ENCODE data around the gene PDGFC.

PDGFC gene

DNA sequence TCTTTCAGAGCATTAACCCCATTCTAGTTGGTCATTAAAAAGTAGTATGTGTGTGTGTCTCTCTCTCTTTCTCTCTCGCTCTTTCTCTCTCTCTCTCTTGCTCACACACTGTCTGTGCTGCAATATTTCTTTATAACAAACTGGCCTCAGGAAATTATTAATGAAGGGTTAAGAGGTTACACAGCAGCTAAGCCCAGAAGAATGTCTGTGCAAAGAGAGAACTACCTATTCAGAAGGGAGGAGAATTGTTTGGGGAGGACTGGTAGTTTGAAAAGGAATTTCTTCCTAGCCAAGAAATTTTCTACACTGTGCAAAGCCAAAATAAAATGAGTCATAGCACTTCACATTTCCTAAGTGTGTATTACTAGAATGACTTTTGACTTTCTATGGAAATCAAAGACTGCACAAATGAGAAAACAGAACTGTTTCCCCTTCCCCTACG is 22.2 kb downstream of the PDGFC start:
- no peaks in the 10 kb centered on the region for H3K27me3 ChIP-seq (ENCODE audit: control insufficient read depth, insufficient read depth, low read length)
- peak overlapping the region; percentile 44 for H3K9ac ChIP-seq (ENCODE audit: low read depth, low read length)
- H3K4me2 ChIP-seq (ENCODE audit: low read length) = peak overlapping the region; percentile 76
- no peaks in the 10 kb centered on the region for H3K9me3 ChIP-seq (replicated peaks; ENCODE audit: low read length)
- H3K36me3 ChIP-seq (ENCODE audit: insufficient read depth, low read length) = peaks cover 4% of the 10 kb centered on the region
- H3K4me3 ChIP-seq (ENCODE audit: low read length) = peak overlapping the region; percentile 31
- H3K4me1 ChIP-seq (ENCODE audit: control insufficient read depth, insufficient read depth, low read length) = peaks cover 92% of the 10 kb centered on the region

DNA sequence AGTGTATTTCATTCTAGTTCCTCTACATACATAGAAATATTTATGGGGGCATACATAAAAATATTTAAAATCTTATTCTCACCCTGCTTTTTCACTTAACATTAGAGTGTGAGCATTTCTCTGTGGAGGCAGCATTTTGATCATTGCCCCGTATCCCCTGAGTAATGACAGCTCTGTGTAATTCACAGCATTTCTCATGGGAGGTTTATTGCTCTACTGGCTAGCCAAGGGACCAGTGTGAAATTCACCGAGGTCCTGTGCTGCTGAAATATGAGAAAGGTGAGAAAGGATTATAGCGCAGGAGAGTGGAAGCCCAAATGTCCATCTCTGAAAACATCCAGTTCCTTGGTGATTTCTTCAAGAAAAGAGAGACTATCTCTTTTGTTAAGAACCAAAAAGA is 22.9 kb downstream of the PDGFC start:
- H3K9ac ChIP-seq (ENCODE audit: low read depth, low read length) = peak overlapping the region; percentile 42
- H3K27me3 ChIP-seq (ENCODE audit: control insufficient read depth, insufficient read depth, low read length) = no peaks in the 10 kb centered on the region
- peak overlapping the region; percentile 24 for H3K4me3 ChIP-seq (ENCODE audit: low read length)
- peaks cover under 1% of the 10 kb centered on the region for H3K36me3 ChIP-seq (ENCODE audit: insufficient read depth, low read length)
- no peaks in the 10 kb centered on the region for H3K9me3 ChIP-seq (replicated peaks; ENCODE audit: low read length)
- H3K4me1 ChIP-seq (ENCODE audit: control insufficient read depth, insufficient read depth, low read length) = peaks cover 93% of the 10 kb centered on the region
- peak overlapping the region; percentile 76 for H3K4me2 ChIP-seq (ENCODE audit: low read length)

DNA sequence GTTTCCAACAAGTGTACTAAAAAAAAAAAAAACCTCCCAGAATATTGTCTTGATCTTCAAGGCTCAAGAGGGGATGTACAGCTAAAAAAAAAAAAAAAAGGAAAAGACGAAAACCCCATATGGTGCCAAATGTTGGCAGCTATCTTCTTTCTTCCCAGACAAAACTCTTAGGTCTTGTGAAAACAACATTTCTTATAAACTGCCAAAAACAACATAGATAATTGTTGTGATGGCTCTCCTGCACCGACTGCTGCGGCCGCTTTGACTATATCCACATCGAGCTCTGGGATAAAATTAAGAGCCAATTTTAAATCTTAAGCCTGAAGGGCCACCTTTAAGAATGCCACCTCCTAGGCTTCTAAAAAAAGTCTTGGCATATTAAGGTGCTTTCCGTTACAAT is 23.5 kb downstream of the PDGFC start:
- H3K9ac ChIP-seq (ENCODE audit: low read depth, low read length) = peak overlapping the region; percentile 42
- H3K4me1 ChIP-seq (ENCODE audit: control insufficient read depth, insufficient read depth, low read length) = peaks cover 95% of the 10 kb centered on the region
- H3K9me3 ChIP-seq (replicated peaks; ENCODE audit: low read length) = no peaks in the 10 kb centered on the region
- H3K4me2 ChIP-seq (ENCODE audit: low read length) = peak overlapping the region; percentile 76
- H3K27me3 ChIP-seq (ENCODE audit: control insufficient read depth, insufficient read depth, low read length) = no peaks in the 10 kb centered on the region
- no peaks in the 10 kb centered on the region for H3K36me3 ChIP-seq (ENCODE audit: insufficient read depth, low read length)
- H3K4me3 ChIP-seq (ENCODE audit: low read length) = no peak overlapping the region

DNA sequence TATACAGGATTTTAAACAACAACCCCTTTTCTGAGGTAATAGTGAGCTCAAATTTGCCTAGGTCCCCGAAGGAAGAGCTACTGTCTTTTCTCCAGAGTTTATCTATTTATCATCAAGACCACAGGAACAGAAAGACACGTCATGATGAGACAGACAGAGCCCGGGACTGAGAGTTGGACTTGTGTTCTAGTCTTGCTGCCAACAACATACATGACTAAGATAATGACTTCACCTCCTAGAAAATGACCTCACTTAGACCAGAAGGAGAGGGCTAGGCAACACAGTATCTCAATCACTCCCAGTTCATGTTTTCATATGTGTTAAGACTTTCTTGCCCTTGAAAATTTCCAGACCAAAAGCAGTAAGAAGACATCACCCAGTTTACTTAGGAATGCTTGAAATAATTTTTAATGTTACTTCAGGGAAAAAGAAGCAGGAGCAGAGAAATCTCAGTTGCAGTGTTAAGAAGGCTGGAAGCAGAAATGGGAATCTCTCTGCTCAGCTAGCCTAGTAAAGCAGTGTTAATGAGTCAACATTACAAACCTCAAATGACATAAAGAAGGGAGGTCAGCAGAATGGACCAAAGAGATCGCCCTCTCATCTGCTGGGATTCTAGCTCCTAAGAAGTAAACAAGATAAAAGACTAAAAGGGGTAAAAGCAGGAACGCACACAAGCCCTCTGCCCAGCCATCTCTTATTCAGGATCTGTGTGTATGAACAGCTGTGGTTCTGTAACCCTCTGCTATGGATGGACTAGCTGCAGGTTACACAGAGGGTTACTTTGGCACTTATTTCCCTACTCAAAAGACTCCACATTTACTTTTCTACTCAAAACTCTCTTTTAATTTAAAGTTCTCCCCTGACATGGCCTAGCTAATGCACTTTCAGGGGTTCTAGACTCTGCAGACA is 24.8 kb downstream of the PDGFC start:
- Histone ChIP-seq H3K9me3 (replicated peaks; ENCODE audit: low read length) (no peaks in the 10 kb centered on the region), H3K27me3 (ENCODE audit: control insufficient read depth, insufficient read depth, low read length) (no peaks in the 10 kb centered on the region), H3K4me1 (ENCODE audit: control insufficient read depth, insufficient read depth, low read length) (peaks cover 91% of the 10 kb centered on the region), H3K4me3 (ENCODE audit: low read length) (peak overlapping the region; percentile 38), H3K4me2 (ENCODE audit: low read length) (peak overlapping the region; percentile 76), H3K36me3 (ENCODE audit: insufficient read depth, low read length) (no peaks in the 10 kb centered on the region), H3K9ac (ENCODE audit: low read depth, low read length) (peak overlapping the region; percentile 70)

DNA sequence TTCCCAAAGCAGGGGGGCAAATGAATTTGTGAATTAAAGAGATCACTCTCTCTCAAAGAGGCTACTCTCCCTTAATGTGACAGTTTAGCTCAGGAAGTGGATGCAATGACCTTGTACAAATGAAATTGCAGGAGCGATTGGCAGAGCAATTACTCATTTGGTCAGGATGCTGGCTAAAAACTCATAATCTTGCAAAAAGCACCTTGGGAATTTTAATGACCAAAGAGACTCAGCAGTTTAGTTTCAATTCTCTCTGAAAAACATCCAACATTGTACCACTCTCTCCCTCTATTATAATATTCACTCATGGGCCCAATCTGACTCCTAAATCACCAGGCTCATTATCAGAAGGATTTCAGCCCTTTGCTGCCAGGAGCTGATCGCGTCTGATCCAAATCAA is 26.1 kb downstream of the PDGFC start:
- peak overlapping the region; percentile 65 for H3K4me2 ChIP-seq (ENCODE audit: low read length)
- peak overlapping the region; percentile 2 for H3K4me3 ChIP-seq (ENCODE audit: low read length)
- H3K27me3 ChIP-seq (ENCODE audit: control insufficient read depth, insufficient read depth, low read length) = no peaks in the 10 kb centered on the region
- H3K9me3 ChIP-seq (replicated peaks; ENCODE audit: low read length) = no peaks in the 10 kb centered on the region
- H3K4me1 ChIP-seq (ENCODE audit: control insufficient read depth, insufficient read depth, low read length) = peaks cover 91% of the 10 kb centered on the region
- H3K36me3 ChIP-seq (ENCODE audit: insufficient read depth, low read length) = no peaks in the 10 kb centered on the region
- peak overlapping the region; percentile 69 for H3K9ac ChIP-seq (ENCODE audit: low read depth, low read length)

DNA sequence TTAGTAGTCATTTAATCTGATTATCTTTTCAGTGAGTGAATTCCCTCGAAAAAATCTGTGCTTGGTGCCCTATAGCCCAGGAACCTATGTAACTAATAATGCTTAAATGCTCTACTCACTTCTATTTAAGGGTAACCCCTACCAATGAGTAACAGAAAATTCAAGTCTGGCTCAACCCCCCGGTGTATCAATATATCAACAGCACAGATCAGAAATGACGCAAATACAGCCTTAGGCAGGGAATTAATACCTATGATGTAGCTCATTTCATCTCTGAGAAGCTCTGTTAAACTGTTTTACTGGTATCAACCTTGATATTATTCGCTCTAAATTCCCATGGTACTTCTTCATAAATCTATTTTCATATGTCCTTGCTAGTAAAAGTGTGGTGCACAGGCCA is 28.6 kb downstream of the PDGFC start:
- Histone ChIP-seq H3K9ac (ENCODE audit: low read depth, low read length) (no peak overlapping the region), H3K4me3 (ENCODE audit: low read length) (no peak overlapping the region), H3K36me3 (ENCODE audit: insufficient read depth, low read length) (no peaks in the 10 kb centered on the region), H3K9me3 (replicated peaks; ENCODE audit: low read length) (no peaks in the 10 kb centered on the region), H3K27me3 (ENCODE audit: control insufficient read depth, insufficient read depth, low read length) (no peaks in the 10 kb centered on the region), H3K4me1 (ENCODE audit: control insufficient read depth, insufficient read depth, low read length) (peaks cover 84% of the 10 kb centered on the region), H3K4me2 (ENCODE audit: low read length) (peak overlapping the region; percentile 43)

DNA sequence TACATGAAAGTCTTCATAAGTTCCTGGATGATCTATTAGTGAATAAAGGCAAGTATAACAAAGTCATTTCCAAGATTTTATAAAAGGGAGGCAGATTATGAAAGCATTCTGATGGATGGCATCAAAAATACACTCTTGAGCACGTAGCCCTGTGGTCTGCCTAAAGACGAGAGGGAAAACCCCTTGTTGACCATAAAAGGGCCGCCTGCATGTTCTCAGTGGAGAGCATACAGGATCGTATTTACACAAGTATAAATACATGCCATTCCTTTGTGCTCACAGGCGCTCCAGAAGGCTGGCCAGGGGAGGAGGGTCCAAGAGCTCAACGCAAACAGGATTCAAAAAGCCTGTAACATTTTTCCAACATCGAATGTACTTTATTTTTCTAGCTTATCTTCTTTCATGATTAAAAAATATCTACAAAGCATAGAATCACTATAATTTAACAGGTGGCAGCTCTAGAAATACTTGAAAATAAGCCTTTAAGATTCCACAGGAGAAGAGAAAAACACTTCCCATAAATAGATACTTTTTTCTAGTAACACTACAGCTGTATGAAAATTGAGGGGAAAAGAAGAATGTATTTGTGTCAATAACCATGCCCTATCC is 29.6 kb downstream of the PDGFC start:
- H3K36me3 ChIP-seq (ENCODE audit: insufficient read depth, low read length) = no peaks in the 10 kb centered on the region
- H3K27me3 ChIP-seq (ENCODE audit: control insufficient read depth, insufficient read depth, low read length) = no peaks in the 10 kb centered on the region
- no peak overlapping the region for H3K4me3 ChIP-seq (ENCODE audit: low read length)
- peak overlapping the region; percentile 61 for H3K9ac ChIP-seq (ENCODE audit: low read depth, low read length)
- peaks cover 74% of the 10 kb centered on the region for H3K4me1 ChIP-seq (ENCODE audit: control insufficient read depth, insufficient read depth, low read length)
- no peaks in the 10 kb centered on the region for H3K9me3 ChIP-seq (replicated peaks; ENCODE audit: low read length)
- peak overlapping the region; percentile 71 for H3K4me2 ChIP-seq (ENCODE audit: low read length)

DNA sequence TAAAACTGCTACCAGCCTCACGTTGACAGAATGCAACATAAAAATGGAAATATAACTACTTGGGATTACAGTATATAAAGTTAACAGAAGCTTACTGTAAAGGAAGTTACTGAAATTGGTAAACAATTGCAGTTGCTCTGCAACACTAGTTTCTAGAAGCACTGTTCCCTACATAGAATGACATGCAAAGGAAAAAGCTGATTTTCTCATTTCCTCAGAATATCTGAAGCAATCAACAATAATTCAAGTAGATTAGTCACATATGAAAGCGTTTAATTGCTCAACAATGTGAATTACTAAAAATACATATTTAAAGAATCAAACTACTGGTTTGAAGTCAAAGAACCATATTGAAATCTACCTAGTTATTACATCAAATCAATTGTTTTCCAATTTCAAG is 31.8 kb downstream of the PDGFC start:
- no peak overlapping the region for H3K4me3 ChIP-seq (ENCODE audit: low read length)
- H3K4me2 ChIP-seq (ENCODE audit: low read length) = peak overlapping the region; percentile 5
- H3K9ac ChIP-seq (ENCODE audit: low read depth, low read length) = no peak overlapping the region
- H3K4me1 ChIP-seq (ENCODE audit: control insufficient read depth, insufficient read depth, low read length) = peaks cover 56% of the 10 kb centered on the region
- H3K9me3 ChIP-seq (replicated peaks; ENCODE audit: low read length) = no peaks in the 10 kb centered on the region
- H3K36me3 ChIP-seq (ENCODE audit: insufficient read depth, low read length) = peaks cover 6% of the 10 kb centered on the region
- H3K27me3 ChIP-seq (ENCODE audit: control insufficient read depth, insufficient read depth, low read length) = no peaks in the 10 kb centered on the region

DNA sequence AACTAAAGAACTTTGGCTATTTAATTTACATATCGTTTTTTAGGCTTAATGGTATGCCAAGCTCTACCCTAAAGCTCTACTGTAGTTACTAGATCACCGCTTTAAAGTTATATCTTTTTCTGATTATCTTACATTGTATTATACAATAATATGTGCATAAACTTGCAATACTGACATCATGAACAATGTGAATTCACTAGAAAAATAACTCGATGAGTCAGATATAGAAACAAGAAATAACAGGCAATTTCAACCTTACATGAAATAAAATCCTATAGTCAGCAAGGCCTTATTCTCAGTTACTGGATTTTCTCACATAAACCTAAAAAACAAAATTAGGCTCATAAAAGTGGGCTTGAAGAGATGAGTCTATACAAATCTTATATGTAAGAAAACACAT is 32.5 kb downstream of the PDGFC start:
- Histone ChIP-seq H3K4me2 (ENCODE audit: low read length) (peak overlapping the region; percentile 5), H3K36me3 (ENCODE audit: insufficient read depth, low read length) (peaks cover 6% of the 10 kb centered on the region), H3K9me3 (replicated peaks; ENCODE audit: low read length) (no peaks in the 10 kb centered on the region), H3K27me3 (ENCODE audit: control insufficient read depth, insufficient read depth, low read length) (no peaks in the 10 kb centered on the region), H3K9ac (ENCODE audit: low read depth, low read length) (no peak overlapping the region), H3K4me1 (ENCODE audit: control insufficient read depth, insufficient read depth, low read length) (peaks cover 52% of the 10 kb centered on the region), H3K4me3 (ENCODE audit: low read length) (no peak overlapping the region)

DNA sequence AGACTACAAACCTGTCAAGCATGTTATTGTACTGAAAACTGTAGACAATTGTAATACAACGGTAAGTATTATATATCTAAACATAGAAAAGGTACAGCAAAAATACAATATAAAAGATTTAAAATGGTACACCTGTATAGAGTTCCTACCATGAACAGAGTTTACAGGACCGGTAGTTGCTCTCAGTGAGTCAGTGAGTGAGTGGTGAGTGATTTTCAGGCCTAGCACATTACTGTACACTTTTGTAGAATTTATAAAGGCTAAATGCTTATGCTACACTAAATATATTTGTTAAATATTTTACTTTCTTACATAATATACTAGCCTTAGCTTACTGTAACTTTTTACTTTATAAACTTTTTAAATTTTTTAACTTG is 37.4 kb downstream of the PDGFC start:
- Histone ChIP-seq H3K9me3 (replicated peaks; ENCODE audit: low read length) (no peaks in the 10 kb centered on the region), H3K4me3 (ENCODE audit: low read length) (no peak overlapping the region), H3K4me2 (ENCODE audit: low read length) (no peak overlapping the region), H3K36me3 (ENCODE audit: insufficient read depth, low read length) (peaks cover 6% of the 10 kb centered on the region), H3K4me1 (ENCODE audit: control insufficient read depth, insufficient read depth, low read length) (peaks cover 38% of the 10 kb centered on the region), H3K27me3 (ENCODE audit: control insufficient read depth, insufficient read depth, low read length) (no peaks in the 10 kb centered on the region), H3K9ac (ENCODE audit: low read depth, low read length) (no peak overlapping the region)

DNA sequence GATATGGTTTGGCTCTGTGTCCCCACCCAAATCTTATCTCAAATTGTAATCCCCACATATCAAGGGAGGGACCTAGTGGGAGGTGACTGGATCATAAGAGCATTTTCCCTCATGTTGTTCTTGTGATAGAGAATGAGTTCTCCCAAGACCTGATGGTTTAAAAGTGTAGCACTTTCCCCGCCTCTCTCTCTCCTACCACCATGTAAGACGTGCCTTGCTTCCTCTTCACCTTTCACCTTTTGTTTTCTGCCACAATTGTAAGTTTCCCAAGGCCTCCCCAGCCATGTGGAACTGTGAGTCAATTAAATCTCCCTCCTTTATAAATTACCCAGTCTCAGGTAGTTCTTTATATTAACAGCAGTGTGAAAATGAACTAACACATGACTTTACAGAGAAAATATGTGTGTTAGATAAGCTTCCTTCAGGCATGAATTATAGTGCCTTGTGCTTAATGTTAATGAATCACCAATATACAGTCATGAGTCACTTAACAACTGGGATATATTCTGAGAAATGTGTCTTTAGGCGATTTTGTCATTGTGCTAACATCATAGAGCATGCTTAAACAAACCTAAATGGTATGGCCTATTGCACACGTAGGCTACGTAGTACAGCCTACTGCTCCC is 37.9 kb downstream of the PDGFC start:
- Histone ChIP-seq H3K36me3 (ENCODE audit: insufficient read depth, low read length) (peaks cover 6% of the 10 kb centered on the region), H3K4me3 (ENCODE audit: low read length) (no peak overlapping the region), H3K4me2 (ENCODE audit: low read length) (no peak overlapping the region), H3K4me1 (ENCODE audit: control insufficient read depth, insufficient read depth, low read length) (peaks cover 38% of the 10 kb centered on the region), H3K9ac (ENCODE audit: low read depth, low read length) (no peak overlapping the region), H3K27me3 (ENCODE audit: control insufficient read depth, insufficient read depth, low read length) (no peaks in the 10 kb centered on the region), H3K9me3 (replicated peaks; ENCODE audit: low read length) (no peaks in the 10 kb centered on the region)
